ENCODE data around the gene MAP3K1.
"Not testable (repeated sequence)": the region's sequence is repeated elsewhere in the genome, so short reads cannot be mapped to it uniquely, and the experiment has no call there.

- TF ChIP-seq CTCF (conservative IDR thresholded peaks at IDR 0.05); EZH2 (IDR thresholded peaks at IDR 0.05; ENCODE audit: low read depth): not testable (repeated sequence)
These were observed 6.5 kb downstream of the MAP3K1 start for GRCh38 chr5:56821868-56822267.
